Gastrocnemius medialis (tissue), 4 donors: Measurements from ENCODE around the gene FARP1. TPM values are rescaled to one million over a fixed set of nuclear protein-coding genes. Genes with fewer than 3 reads are reported as not detected.

ENCODE experiments used
- ATAC-seq, 2 donors: fragments of 150-250 bp; one replicate each; pipeline ENCODE4 v1.9.1; 2016
- DNase-seq, 2 donors: peaks; one replicate each; pipeline ENCODE4 v3.0.0-alpha.2; 2019
- H3K27ac ChIP-seq, 4 donors: fragments of 200-600 bp; sonication (generic); 1 replicate in 1 of 4; 2 replicates in 3 of 4; pipeline ENCODE4 v1.5.1; 2016 to 2018; ENCODE audit warnings: mild to moderate bottlenecking in 2 of 4, moderate library complexity in 1 of 4
- H3K27me3 ChIP-seq, 3 donors: fragments of 200-600 bp; sonication (generic) in 2 of 3; 1 replicate in 1 of 3; 2 replicates in 2 of 3; pipeline versions ENCODE4 v1.5.1 to v1.6.0; 2016 to 2019; ENCODE audit warnings: mild to moderate bottlenecking in 1 of 3, moderate library complexity in 1 of 3
- H3K36me3 ChIP-seq, 2 donors: fragments of 200-600 bp; sonication (generic) in 1 of 2; one replicate each; pipeline ENCODE4 v1.5.1; 2017 to 2018
- H3K4me1 ChIP-seq, 2 donors: fragments of 200-600 bp; sonication (generic) in 1 of 2; one replicate each; pipeline ENCODE4 v1.5.1; 2016 to 2017; ENCODE audit warnings: mild to moderate bottlenecking in 2 of 2
- H3K4me3 ChIP-seq, 4 donors: fragments of 200-600 bp; sonication (generic) in 3 of 4; 1 replicate in 1 of 4; 2 replicates in 3 of 4; pipeline ENCODE4 v1.5.1; 2016 to 2019; ENCODE audit warnings: mild to moderate bottlenecking in 2 of 4
- H3K9me3 ChIP-seq, 3 donors: fragments of 200-600 bp; sonication (generic) in 2 of 3; 1 replicate in 1 of 3; 2 replicates in 2 of 3; pipeline ENCODE4 v1.5.1; 2016 to 2019
- POLR2A ChIP-seq, 2 donors: fragments of 450-650 bp; IDR thresholded peaks; one replicate each; pipeline ENCODE4 v1.6.1; 2017; ENCODE audit warnings: antibody characterized with exemption in 2 of 2, mild to moderate bottlenecking in 2 of 2, moderate library complexity in 2 of 2
- in situ Hi-C, 4 donors: fragments of 200-750 bp; cut with MboI; loops; one replicate each; pipeline versions ENCODE4 v1.15.0 to v1.8.0; 2017; ENCODE audit warnings: low sequenced_read_pairs in 4 of 4
- intact Hi-C: fragments of 100-400 bp; cut with DNase I; formaldehyde crosslinking; loops from one replicate; pipeline ENCODE4 v1.15.1; 2023; ENCODE audit warnings: low total_unique reads
- total RNA-seq, 4 donors: library from RNA; depleted of rRNA; stranded (reverse); fragments of >200 nt; gene quantifications; one replicate each; pipeline versions ENCODE4 v1.1.0 to v1.2.3, GENCODE V29; 2016
- TF ChIP-seq, protein P1 (sequence below), 5 experiments: fragments of 450-650 bp in 3 of 5; fragments of 200-600 bp in 2 of 5; sonication (generic) in 2 of 5; IDR thresholded peaks in 4 of 5; conservative IDR thresholded peaks in 1 of 5; 1 replicate in 4 of 5; 2 replicates in 1 of 5; pipeline ENCODE4 v1.5.1; 2016 to 2019; ENCODE audit warnings: antibody characterized with exemption in 5 of 5, mild to moderate bottlenecking in 3 of 5, moderate library complexity in 3 of 5

Gene FARP1
- total RNA-seq, 4 donors from 2014 or later, result 3.5 to 9.8 (median 4.9) TPM

DNA sequence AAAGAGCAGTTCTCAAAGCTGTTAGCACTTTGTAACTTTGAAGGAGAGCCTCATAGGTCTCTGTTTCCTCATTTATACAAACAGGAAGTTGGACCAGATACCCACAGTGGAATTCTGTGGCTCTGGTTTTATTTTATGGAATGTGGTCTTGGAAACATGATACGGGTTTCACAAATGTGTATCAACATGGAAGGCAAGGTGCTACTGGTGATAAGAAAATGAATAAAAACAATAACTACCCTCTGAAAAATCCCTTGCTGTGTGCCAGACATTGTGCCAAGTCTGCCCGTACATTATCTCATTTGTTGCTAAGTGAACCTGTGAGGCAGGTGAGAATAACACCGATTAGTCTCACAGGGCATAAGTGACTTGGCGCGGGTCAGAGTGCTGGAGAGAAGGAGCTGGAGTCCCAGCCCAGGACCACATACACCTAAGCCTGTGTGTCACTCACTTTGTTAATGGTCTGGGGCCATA, 79.2 kb downstream of the FARP1 start:
- intact Hi-C loops, result no loop called here
- no peak for TF ChIP-seq POLR2A (IDR thresholded peaks at IDR 0.05)
- TF ChIP-seq, protein P1, sequence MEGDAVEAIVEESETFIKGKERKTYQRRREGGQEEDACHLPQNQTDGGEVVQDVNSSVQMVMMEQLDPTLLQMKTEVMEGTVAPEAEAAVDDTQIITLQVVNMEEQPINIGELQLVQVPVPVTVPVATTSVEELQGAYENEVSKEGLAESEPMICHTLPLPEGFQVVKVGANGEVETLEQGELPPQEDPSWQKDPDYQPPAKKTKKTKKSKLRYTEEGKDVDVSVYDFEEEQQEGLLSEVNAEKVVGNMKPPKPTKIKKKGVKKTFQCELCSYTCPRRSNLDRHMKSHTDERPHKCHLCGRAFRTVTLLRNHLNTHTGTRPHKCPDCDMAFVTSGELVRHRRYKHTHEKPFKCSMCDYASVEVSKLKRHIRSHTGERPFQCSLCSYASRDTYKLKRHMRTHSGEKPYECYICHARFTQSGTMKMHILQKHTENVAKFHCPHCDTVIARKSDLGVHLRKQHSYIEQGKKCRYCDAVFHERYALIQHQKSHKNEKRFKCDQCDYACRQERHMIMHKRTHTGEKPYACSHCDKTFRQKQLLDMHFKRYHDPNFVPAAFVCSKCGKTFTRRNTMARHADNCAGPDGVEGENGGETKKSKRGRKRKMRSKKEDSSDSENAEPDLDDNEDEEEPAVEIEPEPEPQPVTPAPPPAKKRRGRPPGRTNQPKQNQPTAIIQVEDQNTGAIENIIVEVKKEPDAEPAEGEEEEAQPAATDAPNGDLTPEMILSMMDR (IDR thresholded peaks at IDR 0.05 in 4 of 5, conservative IDR thresholded peaks at IDR 0.05 in 1 of 5), result no peak
- ATAC-seq, result no peak

DNA sequence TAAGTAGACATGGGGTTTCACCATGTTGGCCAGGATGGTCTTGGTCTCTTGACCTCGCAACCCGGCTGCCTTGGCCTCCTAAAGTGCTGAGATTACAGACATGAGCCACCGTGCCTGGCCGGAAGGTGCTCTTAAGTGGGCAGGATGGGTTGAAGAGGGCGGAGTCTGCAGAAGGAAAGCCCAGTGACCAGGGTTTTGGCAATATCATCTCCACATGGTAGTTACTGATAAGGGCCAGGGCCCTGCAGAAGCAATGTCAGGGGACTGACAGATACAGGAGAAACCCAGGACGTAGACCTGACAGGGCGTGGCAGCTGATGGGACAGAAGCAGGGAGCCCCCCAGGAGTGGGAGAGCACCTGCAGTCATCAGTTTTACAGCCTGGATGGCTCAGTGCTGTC, 79.9 kb downstream of the FARP1 start:
- H3K4me1 ChIP-seq, result no peaks in the 10 kb centered on the region
- no peak overlapping the region for H3K4me3 ChIP-seq
- H3K27me3 ChIP-seq, result no peaks in the 10 kb centered on the region
- ATAC-seq (no peak), DNase-seq (no peak)
- intact Hi-C loops, result no loop called here
- no peak for TF ChIP-seq POLR2A (IDR thresholded peaks at IDR 0.05)
- TF ChIP-seq, protein P1 (IDR thresholded peaks at IDR 0.05 in 4 of 5, conservative IDR thresholded peaks at IDR 0.05 in 1 of 5), result no peak
- no peak overlapping the region for H3K27ac ChIP-seq
- H3K9me3 ChIP-seq, result no peaks in the 10 kb centered on the region
- in situ Hi-C loops, result no loop called here
- H3K36me3 ChIP-seq, result no peaks in the 10 kb centered on the region

More for the DNA sequence above, 79.2 kb downstream of the FARP1 start:
- Histone ChIP-seq H3K4me3 (no peak overlapping the region), H3K27me3 (no peaks in the 10 kb centered on the region), H3K27ac (no peak overlapping the region), H3K36me3 (no peaks in the 10 kb centered on the region), H3K9me3 (no peaks in the 10 kb centered on the region), H3K4me1 (no peaks in the 10 kb centered on the region)
- DNase-seq, result no peak
- in situ Hi-C loops, result no loop called here

DNA sequence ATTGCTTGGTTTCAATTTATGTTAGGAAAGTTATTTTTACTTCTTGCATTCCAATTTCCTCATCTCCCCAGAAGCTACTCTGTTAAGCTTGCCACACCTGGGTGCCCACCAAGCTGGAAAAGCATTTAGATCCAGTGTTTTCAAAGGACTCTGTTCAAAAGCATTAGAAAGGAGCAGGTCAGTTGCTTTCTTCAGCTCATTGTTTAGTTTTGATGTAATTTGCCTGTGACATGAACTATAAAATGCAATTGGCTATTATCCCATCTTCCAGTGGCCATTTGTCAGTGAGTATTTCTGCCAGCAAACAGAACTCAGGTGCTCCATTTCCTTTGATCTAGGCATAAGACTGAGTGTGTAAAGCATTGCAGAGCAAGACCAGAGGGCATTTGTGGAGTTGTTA, 80.8 kb downstream of the FARP1 start:
- DNase-seq, result no peak
- no peak overlapping the region for H3K27ac ChIP-seq
- no peaks in the 10 kb centered on the region for H3K27me3 ChIP-seq
- ATAC-seq, result no peak
- H3K36me3 ChIP-seq, result no peaks in the 10 kb centered on the region
- intact Hi-C loops (no loop called here), in situ Hi-C loops (no loop called here)
- H3K4me3 ChIP-seq, result no peak overlapping the region
- TF ChIP-seq, protein P1 (IDR thresholded peaks at IDR 0.05 in 4 of 5, conservative IDR thresholded peaks at IDR 0.05 in 1 of 5), result no peak
- no peak for TF ChIP-seq POLR2A (IDR thresholded peaks at IDR 0.05)
- H3K4me1 ChIP-seq, result no peaks in the 10 kb centered on the region
- no peaks in the 10 kb centered on the region for H3K9me3 ChIP-seq

DNA sequence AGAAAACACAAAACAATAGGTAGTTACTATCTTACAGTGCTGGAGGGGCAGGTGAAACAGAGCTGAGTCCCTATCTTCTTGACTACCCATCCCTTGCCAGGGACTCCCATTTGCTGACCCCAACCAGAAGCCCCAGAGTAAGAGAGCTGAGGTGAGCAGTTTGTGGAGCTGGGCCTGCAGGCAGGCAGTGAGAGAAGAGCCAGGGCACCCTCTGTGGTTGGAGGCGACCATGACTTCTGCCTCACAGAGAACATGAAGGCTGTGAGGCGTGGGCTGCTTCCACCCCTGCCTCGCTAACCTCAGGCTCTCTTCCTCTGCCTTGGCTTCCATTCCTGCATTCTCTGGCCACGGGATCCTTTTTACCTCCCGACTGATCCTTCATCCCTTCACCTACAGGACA, 81.7 kb downstream of the FARP1 start:
- intact Hi-C loops (no loop called here), in situ Hi-C loops (no loop called here)
- ATAC-seq (no peak), DNase-seq (no peak)
- Histone ChIP-seq H3K4me3 (no peak overlapping the region), H3K36me3 (no peaks in the 10 kb centered on the region), H3K9me3 (no peaks in the 10 kb centered on the region), H3K27ac (no peak overlapping the region), H3K4me1 (no peaks in the 10 kb centered on the region), H3K27me3 (no peaks in the 10 kb centered on the region)
- TF ChIP-seq POLR2A (IDR thresholded peaks at IDR 0.05), result no peak
- TF ChIP-seq, protein P1 (IDR thresholded peaks at IDR 0.05 in 4 of 5, conservative IDR thresholded peaks at IDR 0.05 in 1 of 5), result no peak
